SJCRH30 (cell line): Measurements from ENCODE around the gene KHDRBS2. TPM values are rescaled to one million over a fixed set of nuclear protein-coding genes. Genes with fewer than 3 reads are reported as not detected.

Experiments used
- DNase-seq, 2 experiments: peaks; one replicate each; pipeline ENCODE4 v3.0.0-alpha.2; 2015 to 2020
- H3K27ac ChIP-seq: fragments of 250-450 bp; sonication (Bioruptor Pico); 2 replicates; pipeline ENCODE4 v1.5.1; 2020; ENCODE audit warnings: mild to moderate bottlenecking, moderate library complexity
- H3K27me3 ChIP-seq: fragments of 250-450 bp; sonication (Bioruptor Pico); 2 replicates; pipeline ENCODE4 v1.5.1; 2020; ENCODE audit warnings: mild to moderate bottlenecking, moderate library complexity
- H3K36me3 ChIP-seq: fragments of 250-450 bp; sonication (Bioruptor Pico); 2 replicates; pipeline ENCODE4 v1.5.1; 2020; ENCODE audit warnings: mild to moderate bottlenecking, moderate library complexity
- H3K4me1 ChIP-seq: fragments of 250-450 bp; sonication (Bioruptor Pico); 2 replicates; pipeline ENCODE4 v1.5.1; 2020; ENCODE audit warnings: mild to moderate bottlenecking, moderate library complexity
- H3K4me3 ChIP-seq: fragments of 250-450 bp; sonication (Bioruptor Pico); 2 replicates; pipeline ENCODE4 v1.5.1; 2020; ENCODE audit warnings: mild to moderate bottlenecking, moderate library complexity
- H3K9me3 ChIP-seq: fragments of 250-450 bp; sonication (Bioruptor Pico); replicated peaks from 2 replicates; pipeline ENCODE4 v1.5.1; 2020; ENCODE audit warnings: mild to moderate bottlenecking, moderate library complexity
- total RNA-seq: library from RNA; depleted of rRNA; stranded (reverse); fragments of >200 nt; shearing (Covaris generic); gene quantifications from 2 replicates; pipeline ENCODE4 v1.2.3, GENCODE V29; 2014; rRNA removed

Gene KHDRBS2
- not detected in 2 replicates for total RNA-seq

GRCh38 chr6:62285612-62286469 is at the start of gene KHDRBS2:
TSS of gene KHDRBS2 (minus strand) at chr6:62286225.
- no peak within 1 kb of the TSS for H3K27ac ChIP-seq
- no peaks in the 10 kb centered on the region for H3K36me3 ChIP-seq
- DNase-seq = peak in 1 of 2 experiments; percentile 3
- H3K4me1 ChIP-seq = no peaks in the 10 kb centered on the region
- no peaks in the 10 kb centered on the region; the same call in 1 of the 2 replicates for H3K27me3 ChIP-seq
- H3K4me3 ChIP-seq = no peak within 1 kb of the TSS
- H3K9me3 ChIP-seq = no peaks in the 10 kb centered on the region

DNA sequence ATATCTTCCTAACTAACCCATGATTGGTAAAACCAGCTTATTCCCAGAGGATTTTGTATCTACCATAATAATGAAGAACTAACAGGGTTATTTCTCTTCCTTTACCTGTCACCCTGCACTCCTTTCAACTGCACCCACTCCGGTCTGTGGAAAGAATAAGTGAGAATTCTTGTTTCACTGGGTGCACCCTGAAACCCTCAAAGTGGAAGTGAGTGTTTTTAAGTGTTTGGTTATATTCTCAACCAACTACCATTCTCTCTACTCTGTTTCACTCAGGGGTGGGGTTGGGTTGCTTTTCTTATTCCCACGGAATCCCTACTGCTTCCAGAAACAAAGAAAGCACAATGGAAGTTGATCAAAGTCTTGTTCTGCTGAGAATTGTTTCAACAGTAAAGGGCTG is 42.6 kb upstream of the KHDRBS2 start:
- no peak overlapping the region for H3K27ac ChIP-seq
- no peaks in the 10 kb centered on the region for H3K9me3 ChIP-seq
- no peak for DNase-seq
- H3K27me3 ChIP-seq = no peaks in the 10 kb centered on the region
- H3K4me1 ChIP-seq = no peaks in the 10 kb centered on the region
- no peak overlapping the region for H3K4me3 ChIP-seq
- H3K36me3 ChIP-seq = no peaks in the 10 kb centered on the region

DNA sequence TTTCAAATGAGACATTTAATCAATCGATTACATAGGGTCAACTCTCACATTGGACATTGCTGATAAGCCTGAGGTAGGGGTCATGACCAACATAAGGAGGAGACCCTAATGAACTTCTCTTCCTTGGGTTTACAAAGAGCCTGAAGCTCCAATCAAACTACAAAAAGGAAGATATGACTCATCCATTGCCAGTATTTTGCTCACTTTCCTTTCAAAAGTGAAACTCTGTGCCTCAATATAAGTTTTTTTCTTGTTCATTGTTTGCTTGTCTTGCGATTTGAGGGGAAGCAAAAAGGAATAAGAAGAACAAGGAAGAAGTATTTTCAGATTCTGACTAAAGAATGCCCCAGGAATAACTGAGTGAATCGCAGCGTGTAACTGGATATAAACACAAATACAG is 38.8 kb upstream of the KHDRBS2 start:
- no peak for DNase-seq
- Histone ChIP-seq H3K4me1 (no peaks in the 10 kb centered on the region), H3K9me3 (no peaks in the 10 kb centered on the region), H3K27me3 (no peaks in the 10 kb centered on the region), H3K4me3 (no peak overlapping the region), H3K36me3 (no peaks in the 10 kb centered on the region), H3K27ac (no peak overlapping the region)

GRCh38 chr6:62323818-62324431 is 37.9 kb upstream of the KHDRBS2 start:
- Histone ChIP-seq H3K4me1 (no peaks in the 10 kb centered on the region), H3K36me3 (no peaks in the 10 kb centered on the region), H3K27ac (no peak overlapping the region), H3K4me3 (no peak overlapping the region), H3K27me3 (no peaks in the 10 kb centered on the region), H3K9me3 (no peaks in the 10 kb centered on the region)
- DNase-seq = no peak

DNA sequence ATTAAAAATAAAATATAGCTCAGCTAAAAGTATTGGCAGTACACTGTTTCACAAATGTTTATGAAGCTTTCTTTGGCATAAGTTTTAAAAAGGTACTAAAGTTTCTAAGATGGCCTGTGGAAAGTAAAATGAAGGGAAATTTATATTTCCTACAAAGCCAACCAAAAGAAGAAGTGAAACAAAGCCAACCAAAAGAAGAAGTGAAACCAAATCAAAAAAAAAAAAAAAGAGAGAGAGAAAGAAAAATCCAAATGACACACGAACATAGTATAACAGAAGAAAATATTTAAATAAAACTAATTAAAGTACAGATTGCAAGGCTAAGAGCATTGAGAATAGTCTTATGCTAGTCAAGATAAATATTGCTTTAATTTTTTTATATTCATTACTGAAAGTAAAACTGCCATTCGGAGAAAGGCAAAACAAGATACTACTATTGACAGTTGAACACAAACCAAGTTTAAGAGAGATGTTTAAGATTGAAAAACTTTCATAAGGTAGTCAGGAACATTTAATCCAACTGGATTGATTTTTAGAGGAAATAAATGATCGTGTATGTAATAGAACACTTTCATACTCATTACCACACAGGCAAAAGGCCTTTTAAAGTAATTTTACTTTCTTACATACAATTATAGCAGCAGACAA is 12.8 kb upstream of the KHDRBS2 start:
- Histone ChIP-seq H3K27ac (no peak overlapping the region), H3K27me3 (no peaks in the 10 kb centered on the region), H3K36me3 (no peaks in the 10 kb centered on the region), H3K9me3 (no peaks in the 10 kb centered on the region), H3K4me3 (no peak overlapping the region), H3K4me1 (no peaks in the 10 kb centered on the region)
- no peak for DNase-seq

GRCh38 chr6:62296541-62296940 is 10.5 kb upstream of the KHDRBS2 start:
- no peak for DNase-seq
- no peak overlapping the region for H3K4me3 ChIP-seq
- H3K9me3 ChIP-seq = no peaks in the 10 kb centered on the region
- no peaks in the 10 kb centered on the region for H3K27me3 ChIP-seq
- H3K4me1 ChIP-seq = no peaks in the 10 kb centered on the region
- H3K36me3 ChIP-seq = no peaks in the 10 kb centered on the region
- H3K27ac ChIP-seq = no peak overlapping the region

GRCh38 chr6:62288974-62289373 is 2.9 kb upstream of the KHDRBS2 start:
- Histone ChIP-seq H3K27me3 (no peaks in the 10 kb centered on the region; the same call in 1 of the 2 replicates), H3K4me3 (no peak overlapping the region), H3K27ac (no peak overlapping the region), H3K4me1 (no peaks in the 10 kb centered on the region), H3K36me3 (no peaks in the 10 kb centered on the region), H3K9me3 (no peaks in the 10 kb centered on the region)
- DNase-seq = no peak

GRCh38 chr6:62288562-62288961 is 2.5 kb upstream of the KHDRBS2 start:
- H3K4me3 ChIP-seq = no peak overlapping the region
- H3K27me3 ChIP-seq = no peaks in the 10 kb centered on the region; the same call in 1 of the 2 replicates
- no peak overlapping the region for H3K27ac ChIP-seq
- no peaks in the 10 kb centered on the region for H3K9me3 ChIP-seq
- no peaks in the 10 kb centered on the region for H3K4me1 ChIP-seq
- DNase-seq = no peak
- H3K36me3 ChIP-seq = no peaks in the 10 kb centered on the region

DNA sequence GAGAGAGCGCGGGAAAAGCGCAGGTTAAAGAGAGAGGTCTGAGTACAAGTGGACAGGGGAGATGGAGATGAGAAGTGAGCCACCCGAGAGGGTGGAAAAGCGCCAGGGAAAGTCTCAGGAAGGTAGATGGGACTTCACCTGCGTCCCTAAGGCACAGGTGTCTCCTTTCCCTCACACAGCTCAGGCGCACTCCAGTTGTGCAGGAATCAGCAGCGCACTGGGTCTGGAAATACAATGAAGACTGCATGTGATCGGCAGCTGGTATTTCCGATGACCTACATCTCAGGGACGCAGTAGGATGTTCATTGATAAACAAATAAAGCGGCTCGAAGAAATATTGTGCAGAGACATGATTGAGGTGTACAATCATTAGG is 432 bp upstream of the KHDRBS2 start:
- no peak overlapping the region for H3K27ac ChIP-seq
- DNase-seq = no peak
- no peak overlapping the region for H3K4me3 ChIP-seq
- no peaks in the 10 kb centered on the region; the same call in 1 of the 2 replicates for H3K27me3 ChIP-seq
- no peaks in the 10 kb centered on the region for H3K36me3 ChIP-seq
- no peaks in the 10 kb centered on the region for H3K9me3 ChIP-seq
- H3K4me1 ChIP-seq = no peaks in the 10 kb centered on the region

DNA sequence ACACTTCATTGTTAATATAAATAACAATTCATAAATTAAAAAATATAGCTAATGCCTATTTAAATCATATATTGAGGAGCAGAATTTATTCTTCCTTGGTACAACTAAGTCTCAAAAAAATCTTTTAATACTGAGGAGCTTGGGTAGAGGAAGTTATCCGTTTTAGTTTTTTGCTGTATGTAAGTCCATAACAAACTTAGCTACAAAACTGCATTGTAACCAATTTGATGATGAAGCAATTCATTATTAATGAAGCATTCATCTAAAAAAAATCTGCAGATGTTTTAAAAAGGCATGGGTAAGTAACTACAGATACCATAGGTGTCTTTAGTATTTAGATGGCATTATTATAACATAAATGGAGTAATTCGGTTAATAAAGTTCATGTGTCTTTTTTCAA is 1.3 kb downstream of the KHDRBS2 start:
- no peaks in the 10 kb centered on the region for H3K4me1 ChIP-seq
- no peak for DNase-seq
- no peaks in the 10 kb centered on the region for H3K36me3 ChIP-seq
- H3K27ac ChIP-seq = no peak overlapping the region
- H3K9me3 ChIP-seq = no peaks in the 10 kb centered on the region
- H3K27me3 ChIP-seq = no peaks in the 10 kb centered on the region; the same call in 1 of the 2 replicates
- no peak overlapping the region for H3K4me3 ChIP-seq

- DNase-seq = peak in 1 of 2 experiments; percentile 49
- Histone ChIP-seq H3K27ac (no peak overlapping the region), H3K9me3 (no peaks in the 10 kb centered on the region), H3K36me3 (no peaks in the 10 kb centered on the region), H3K4me1 (no peaks in the 10 kb centered on the region), H3K27me3 (no peaks in the 10 kb centered on the region; the same call in 1 of the 2 replicates), H3K4me3 (no peak overlapping the region)
Measured at GRCh38 chr6:62283796-62284411, 2.1 kb downstream of the KHDRBS2 start.

DNA sequence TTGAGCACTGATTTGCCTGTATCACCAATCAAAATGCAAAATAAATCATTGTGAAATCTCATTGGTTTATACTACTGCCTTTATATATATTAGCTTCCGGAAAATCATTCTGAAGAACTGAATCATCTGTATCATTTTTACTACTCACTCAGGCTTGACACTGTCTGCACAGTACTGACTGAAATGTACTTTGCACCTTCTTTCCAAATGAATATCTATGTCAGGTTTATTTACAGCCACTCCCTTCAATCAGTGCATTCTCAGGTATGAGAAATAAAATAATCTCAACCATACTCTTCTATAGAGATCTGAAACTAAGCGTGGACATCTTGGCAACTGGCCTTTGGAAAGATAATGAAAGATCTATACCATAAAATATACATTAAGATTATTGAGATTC is 2.7 kb downstream of the KHDRBS2 start:
- no peaks in the 10 kb centered on the region; the same call in 1 of the 2 replicates for H3K27me3 ChIP-seq
- H3K4me1 ChIP-seq = no peaks in the 10 kb centered on the region
- no peak overlapping the region for H3K27ac ChIP-seq
- no peak for DNase-seq
- H3K4me3 ChIP-seq = no peak overlapping the region
- no peaks in the 10 kb centered on the region for H3K9me3 ChIP-seq
- H3K36me3 ChIP-seq = no peaks in the 10 kb centered on the region

- H3K4me1 ChIP-seq = no peaks in the 10 kb centered on the region
- no peaks in the 10 kb centered on the region; the same call in 1 of the 2 replicates for H3K27me3 ChIP-seq
- H3K9me3 ChIP-seq = no peaks in the 10 kb centered on the region
- DNase-seq = no peak
- no peaks in the 10 kb centered on the region for H3K36me3 ChIP-seq
- no peak overlapping the region for H3K27ac ChIP-seq
- H3K4me3 ChIP-seq = no peak overlapping the region
Measured at GRCh38 chr6:62280099-62280498, 5.9 kb downstream of the KHDRBS2 start.

DNA sequence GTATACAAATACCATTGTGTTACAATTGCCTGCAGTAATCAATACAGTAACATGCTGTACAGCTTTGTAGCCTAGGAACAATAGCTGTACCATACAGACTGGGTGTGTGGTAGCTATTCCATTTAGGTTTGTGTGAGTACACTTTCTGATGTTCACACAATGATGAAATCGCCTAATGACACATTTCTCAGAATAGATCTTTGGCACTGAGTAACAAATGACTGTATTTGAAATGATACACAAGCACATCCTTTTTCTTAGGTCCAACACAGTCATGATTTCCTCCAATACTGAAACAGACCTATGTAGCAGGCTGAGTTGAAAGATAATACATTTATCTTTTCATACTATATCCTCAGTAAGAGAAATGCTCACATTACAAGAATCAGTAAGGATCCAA is 13.9 kb downstream of the KHDRBS2 start:
- no peaks in the 10 kb centered on the region for H3K27me3 ChIP-seq
- H3K27ac ChIP-seq = no peak overlapping the region
- H3K9me3 ChIP-seq = no peaks in the 10 kb centered on the region

More for the DNA sequence above, 13.9 kb downstream of the KHDRBS2 start:
- Histone ChIP-seq H3K36me3 (no peaks in the 10 kb centered on the region), H3K4me1 (no peaks in the 10 kb centered on the region), H3K4me3 (no peak overlapping the region)
- DNase-seq = no peak
